Measurements from ENCODE around the gene SFT2D2. TPM values are rescaled to one million over a fixed set of nuclear protein-coding genes. Genes with fewer than 3 reads are reported as not detected.

Gene SFT2D2
- total RNA-seq, 1 donor from 2014 or later, result 30.5 TPM

DNA sequence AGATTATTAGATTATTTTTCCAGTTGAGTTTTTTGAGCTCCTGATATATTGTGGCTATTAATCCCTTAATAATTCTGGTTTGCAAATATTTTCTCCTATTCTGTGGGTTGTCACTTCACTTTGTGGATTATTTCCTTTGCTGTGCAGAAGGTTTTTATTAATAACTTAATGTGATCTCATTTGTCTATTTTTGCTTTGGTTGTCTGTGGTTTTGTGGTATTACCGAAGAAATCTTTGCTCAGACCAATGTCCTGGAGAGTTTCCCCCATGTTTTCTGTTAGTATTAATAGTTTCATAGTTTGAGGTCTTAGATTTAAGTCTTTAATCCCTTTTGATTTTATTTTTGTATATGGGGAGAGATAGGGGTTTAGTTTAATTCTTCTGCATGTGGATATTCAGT, 47.8 kb downstream of the SFT2D2 start:
- Mint-ChIP-seq H3K27me3 (ENCODE audit: insufficient read depth, low read depth) (no peaks in the 10 kb centered on the region), H3K36me3 (no peaks in the 10 kb centered on the region), H3K27ac (no peak overlapping the region), H3K9me3 (peaks cover 2% of the 10 kb centered on the region), H3K4me1 (no peaks in the 10 kb centered on the region), H3K4me3 (no peak overlapping the region)
- Histone ChIP-seq H3K79me2 (ENCODE audit: low read depth) (no peaks in the 10 kb centered on the region), H3K9me3 (ENCODE audit: low read depth) (no peaks in the 10 kb centered on the region), H4K20me1 (ENCODE audit: low read depth) (no peaks in the 10 kb centered on the region), H3K4me3 (no peak overlapping the region), H3K27ac (no peak overlapping the region), H3K9ac (no peak overlapping the region), H3K4me1 (no peaks in the 10 kb centered on the region), H2AFZ (replicated peaks) (no peak overlapping the region), H3K36me3 (peaks cover 6% of the 10 kb centered on the region), H3K27me3 (no peaks in the 10 kb centered on the region), H3K4me2 (no peak overlapping the region), H3F3A (ENCODE audit: low read depth) (no peaks in the 10 kb centered on the region)
- TF ChIP-seq EZH2phosphoT487 (IDR thresholded peaks at IDR 0.05) (no peak), EZH2 (IDR thresholded peaks at IDR 0.05) (no peak)
- DNase-seq (ENCODE audit: low spot score), result no peak

DNA sequence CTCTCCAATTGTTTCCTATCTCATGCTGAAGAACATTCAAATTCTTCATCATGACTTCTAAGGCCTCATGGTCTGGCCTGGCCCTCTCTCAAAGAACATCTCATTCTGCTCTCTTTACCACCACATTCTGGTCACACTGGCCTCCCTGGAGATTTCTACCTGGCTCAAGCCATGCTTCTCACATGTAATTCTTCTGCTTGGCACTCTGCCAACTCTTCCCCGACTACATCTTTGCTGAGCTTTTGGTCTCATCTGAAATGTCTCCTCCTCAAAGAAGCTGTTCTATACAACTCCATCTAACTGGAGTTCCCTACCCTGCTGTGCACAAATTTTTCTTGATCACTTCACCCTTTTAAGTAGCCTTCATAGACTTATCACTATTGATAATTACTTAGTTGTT, 53.4 kb downstream of the SFT2D2 start:
- no peaks in the 10 kb centered on the region for H4K20me1 ChIP-seq (ENCODE audit: low read depth)
- no peak overlapping the region for H3K4me2 ChIP-seq
- no peaks in the 10 kb centered on the region for H3K27me3 ChIP-seq
- H3K36me3 ChIP-seq, result peaks cover 6% of the 10 kb centered on the region
- peaks cover 2% of the 10 kb centered on the region for H3K9me3 Mint-ChIP-seq
- TF ChIP-seq EZH2phosphoT487 (IDR thresholded peaks at IDR 0.05), result no peak
- TF ChIP-seq, protein P1, sequence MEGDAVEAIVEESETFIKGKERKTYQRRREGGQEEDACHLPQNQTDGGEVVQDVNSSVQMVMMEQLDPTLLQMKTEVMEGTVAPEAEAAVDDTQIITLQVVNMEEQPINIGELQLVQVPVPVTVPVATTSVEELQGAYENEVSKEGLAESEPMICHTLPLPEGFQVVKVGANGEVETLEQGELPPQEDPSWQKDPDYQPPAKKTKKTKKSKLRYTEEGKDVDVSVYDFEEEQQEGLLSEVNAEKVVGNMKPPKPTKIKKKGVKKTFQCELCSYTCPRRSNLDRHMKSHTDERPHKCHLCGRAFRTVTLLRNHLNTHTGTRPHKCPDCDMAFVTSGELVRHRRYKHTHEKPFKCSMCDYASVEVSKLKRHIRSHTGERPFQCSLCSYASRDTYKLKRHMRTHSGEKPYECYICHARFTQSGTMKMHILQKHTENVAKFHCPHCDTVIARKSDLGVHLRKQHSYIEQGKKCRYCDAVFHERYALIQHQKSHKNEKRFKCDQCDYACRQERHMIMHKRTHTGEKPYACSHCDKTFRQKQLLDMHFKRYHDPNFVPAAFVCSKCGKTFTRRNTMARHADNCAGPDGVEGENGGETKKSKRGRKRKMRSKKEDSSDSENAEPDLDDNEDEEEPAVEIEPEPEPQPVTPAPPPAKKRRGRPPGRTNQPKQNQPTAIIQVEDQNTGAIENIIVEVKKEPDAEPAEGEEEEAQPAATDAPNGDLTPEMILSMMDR (IDR thresholded peaks at IDR 0.05), result no peak
- TF ChIP-seq EZH2 (IDR thresholded peaks at IDR 0.05), result no peak
- no peak overlapping the region for H3K4me3 ChIP-seq
- no peaks in the 10 kb centered on the region for H3K9me3 ChIP-seq (ENCODE audit: low read depth)
- H3K79me2 ChIP-seq (ENCODE audit: low read depth), result no peaks in the 10 kb centered on the region
- no peak overlapping the region for H2AFZ ChIP-seq (replicated peaks)
- H3K36me3 Mint-ChIP-seq, result no peaks in the 10 kb centered on the region
- no peak overlapping the region for H3K27ac Mint-ChIP-seq
- no peak overlapping the region for H3K4me3 Mint-ChIP-seq
- H3F3A ChIP-seq (ENCODE audit: low read depth), result no peaks in the 10 kb centered on the region
- no peak overlapping the region for H3K27ac ChIP-seq
- no peak overlapping the region for H3K9ac ChIP-seq
- no peak for DNase-seq (ENCODE audit: low spot score)
- peaks cover 2% of the 10 kb centered on the region for H3K27me3 Mint-ChIP-seq (ENCODE audit: insufficient read depth, low read depth)
- H3K4me1 Mint-ChIP-seq, result no peaks in the 10 kb centered on the region
- H3K4me1 ChIP-seq, result no peaks in the 10 kb centered on the region

DNA sequence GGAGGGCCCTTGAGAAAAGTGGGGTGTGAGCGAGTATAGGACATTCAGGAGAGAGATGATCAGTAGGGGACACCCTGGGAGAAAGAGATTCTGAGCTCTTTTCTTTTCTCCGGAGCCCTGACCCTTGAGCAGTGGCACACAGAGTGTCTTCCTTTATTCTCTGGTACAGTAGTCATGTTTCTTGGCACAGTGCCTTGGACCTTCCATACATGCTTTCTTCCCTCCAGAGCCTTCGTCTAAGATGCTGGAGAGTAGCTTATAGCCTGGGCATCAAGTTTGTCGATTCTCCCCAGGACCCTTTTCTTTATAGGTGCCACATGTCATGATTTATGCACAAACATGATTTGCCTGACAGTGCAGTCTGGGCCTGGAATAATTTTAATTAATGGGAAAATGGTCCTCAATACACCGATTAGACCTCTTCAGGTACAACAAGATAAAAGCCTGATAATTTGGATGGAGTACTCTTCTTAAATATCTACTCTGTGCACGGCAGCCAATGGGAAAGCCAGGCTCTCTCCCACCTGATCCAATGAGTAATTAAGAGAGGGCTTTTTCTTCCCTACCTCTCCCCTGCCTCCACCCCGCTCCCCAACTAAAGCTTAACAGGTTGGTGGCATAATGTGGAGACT, 54.6 kb downstream of the SFT2D2 start, which contains the start of gene TBX19:
TSS of gene TBX19 (plus strand) at position 582 of the 632 bp plus-strand sequence. CDS start 214 bp downstream, outside the sequence.
- peaks cover 2% of the 10 kb centered on the region for H3F3A ChIP-seq (ENCODE audit: low read depth)
- Mint-ChIP-seq H3K27me3 (ENCODE audit: insufficient read depth, low read depth) (peaks cover 2% of the 10 kb centered on the region), H3K4me1 (peaks cover 2% of the 10 kb centered on the region), H3K36me3 (no peaks in the 10 kb centered on the region), H3K27ac (no peak within 1 kb of the TSS), H3K9me3 (peaks cover 2% of the 10 kb centered on the region), H3K4me3 (no peak within 1 kb of the TSS)
- H3K27ac ChIP-seq, result no peak within 1 kb of the TSS
- no peak within 1 kb of the TSS for H3K4me3 ChIP-seq
- H2AFZ ChIP-seq (replicated peaks), result no peak within 1 kb of the TSS
- no peaks in the 10 kb centered on the region for H3K9me3 ChIP-seq (ENCODE audit: low read depth)
- no peaks in the 10 kb centered on the region for H3K79me2 ChIP-seq (ENCODE audit: low read depth)
- H4K20me1 ChIP-seq (ENCODE audit: low read depth), result no peaks in the 10 kb centered on the region
- no peak within 1 kb of the TSS for H3K9ac ChIP-seq
- H3K27me3 ChIP-seq, result no peaks in the 10 kb centered on the region
- H3K36me3 ChIP-seq, result peaks cover 6% of the 10 kb centered on the region
- no peak for DNase-seq (ENCODE audit: low spot score)
- peaks cover 3% of the 10 kb centered on the region for H3K4me1 ChIP-seq
- H3K4me2 ChIP-seq, result no peak within 1 kb of the TSS
- TF ChIP-seq, protein P1 (IDR thresholded peaks at IDR 0.05), result no peak
- TF ChIP-seq EZH2 (IDR thresholded peaks at IDR 0.05) (no peak), EZH2phosphoT487 (IDR thresholded peaks at IDR 0.05) (no peak)

DNA sequence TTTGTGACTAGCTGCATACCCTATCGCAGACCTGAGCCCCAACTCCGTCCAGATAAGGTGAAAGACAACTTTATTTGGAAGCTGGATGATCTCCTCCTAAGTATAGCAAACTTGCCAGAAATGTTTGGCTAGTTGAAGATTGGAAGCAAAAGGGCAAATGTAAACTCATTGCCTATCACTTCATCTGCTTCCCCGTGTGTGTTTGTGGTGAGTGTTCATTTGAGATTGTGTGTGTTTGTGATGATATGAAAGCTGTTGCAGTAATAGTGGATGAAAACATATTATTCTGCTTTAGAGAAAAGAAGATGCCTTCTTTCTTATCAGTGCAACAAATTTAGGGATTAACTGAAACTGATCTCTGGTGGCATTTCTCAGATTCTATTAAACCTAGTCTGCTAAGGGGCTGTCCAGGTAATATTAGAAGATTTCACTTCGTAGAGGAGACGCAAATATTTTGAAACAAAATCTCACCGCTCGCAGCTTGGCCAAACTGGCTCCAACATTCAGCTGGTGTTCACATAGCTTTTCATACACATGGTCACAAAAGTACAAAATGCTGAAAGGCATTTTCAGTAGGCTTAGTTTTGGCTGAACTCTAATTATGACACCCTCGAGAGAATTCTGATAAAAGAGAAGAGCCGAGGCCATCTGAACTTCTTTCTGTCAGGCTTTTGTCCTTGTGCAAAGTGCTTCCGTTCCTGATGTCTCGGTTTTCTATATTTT, 56.0 kb downstream of the SFT2D2 start:
- Histone ChIP-seq H3K27me3 (no peaks in the 10 kb centered on the region), H3K9me3 (ENCODE audit: low read depth) (no peaks in the 10 kb centered on the region), H3K9ac (no peak overlapping the region), H3K4me3 (no peak overlapping the region), H3K36me3 (peaks cover 6% of the 10 kb centered on the region), H3K4me2 (no peak overlapping the region), H3K27ac (no peak overlapping the region), H2AFZ (replicated peaks) (no peak overlapping the region), H3K4me1 (peaks cover 11% of the 10 kb centered on the region), H3F3A (ENCODE audit: low read depth) (peaks cover 5% of the 10 kb centered on the region), H3K79me2 (ENCODE audit: low read depth) (no peaks in the 10 kb centered on the region), H4K20me1 (ENCODE audit: low read depth) (no peaks in the 10 kb centered on the region)
- Mint-ChIP-seq H3K27ac (no peak overlapping the region), H3K4me1 (peaks cover 5% of the 10 kb centered on the region), H3K36me3 (no peaks in the 10 kb centered on the region), H3K27me3 (ENCODE audit: insufficient read depth, low read depth) (peaks cover 2% of the 10 kb centered on the region), H3K4me3 (no peak overlapping the region), H3K9me3 (no peaks in the 10 kb centered on the region)
- TF ChIP-seq EZH2 (IDR thresholded peaks at IDR 0.05) (no peak), EZH2phosphoT487 (IDR thresholded peaks at IDR 0.05) (no peak)
- TF ChIP-seq, protein P1 (IDR thresholded peaks at IDR 0.05), result no peak
- DNase-seq (ENCODE audit: low spot score), result no peak

All from neural progenitor cell (in vitro differentiated cells).